PFSK-1 (cell line): ENCODE results near the gene LOXL3.

Experiments
- TAF1 ChIP-seq: IDR thresholded peaks from 2 replicates; pipeline ENCODE4 v1.6.1; 2012; ENCODE audit warnings: low read length, control low read depth, borderline replicate concordance; ENCODE audit not compliant: insufficient read depth
- TF ChIP-seq, protein P1 (sequence below), 2 experiments: IDR thresholded peaks; 2 replicates each; pipeline versions ENCODE4 v1.6.1 to v1.8.0; 2011 to 2012; ENCODE audit warnings: low read depth in 2 of 2, low read length in 2 of 2, control low read depth in 1 of 2, inconsistent platforms in 1 of 2, mild to moderate bottlenecking in 1 of 2, moderate library complexity in 1 of 2; ENCODE audit not compliant: insufficient read depth in 1 of 2

GRCh38 chr2:74502147-74502719, 51.5 kb downstream of the LOXL3 start:
- no peak for TF ChIP-seq TAF1
- TF ChIP-seq, protein P1, sequence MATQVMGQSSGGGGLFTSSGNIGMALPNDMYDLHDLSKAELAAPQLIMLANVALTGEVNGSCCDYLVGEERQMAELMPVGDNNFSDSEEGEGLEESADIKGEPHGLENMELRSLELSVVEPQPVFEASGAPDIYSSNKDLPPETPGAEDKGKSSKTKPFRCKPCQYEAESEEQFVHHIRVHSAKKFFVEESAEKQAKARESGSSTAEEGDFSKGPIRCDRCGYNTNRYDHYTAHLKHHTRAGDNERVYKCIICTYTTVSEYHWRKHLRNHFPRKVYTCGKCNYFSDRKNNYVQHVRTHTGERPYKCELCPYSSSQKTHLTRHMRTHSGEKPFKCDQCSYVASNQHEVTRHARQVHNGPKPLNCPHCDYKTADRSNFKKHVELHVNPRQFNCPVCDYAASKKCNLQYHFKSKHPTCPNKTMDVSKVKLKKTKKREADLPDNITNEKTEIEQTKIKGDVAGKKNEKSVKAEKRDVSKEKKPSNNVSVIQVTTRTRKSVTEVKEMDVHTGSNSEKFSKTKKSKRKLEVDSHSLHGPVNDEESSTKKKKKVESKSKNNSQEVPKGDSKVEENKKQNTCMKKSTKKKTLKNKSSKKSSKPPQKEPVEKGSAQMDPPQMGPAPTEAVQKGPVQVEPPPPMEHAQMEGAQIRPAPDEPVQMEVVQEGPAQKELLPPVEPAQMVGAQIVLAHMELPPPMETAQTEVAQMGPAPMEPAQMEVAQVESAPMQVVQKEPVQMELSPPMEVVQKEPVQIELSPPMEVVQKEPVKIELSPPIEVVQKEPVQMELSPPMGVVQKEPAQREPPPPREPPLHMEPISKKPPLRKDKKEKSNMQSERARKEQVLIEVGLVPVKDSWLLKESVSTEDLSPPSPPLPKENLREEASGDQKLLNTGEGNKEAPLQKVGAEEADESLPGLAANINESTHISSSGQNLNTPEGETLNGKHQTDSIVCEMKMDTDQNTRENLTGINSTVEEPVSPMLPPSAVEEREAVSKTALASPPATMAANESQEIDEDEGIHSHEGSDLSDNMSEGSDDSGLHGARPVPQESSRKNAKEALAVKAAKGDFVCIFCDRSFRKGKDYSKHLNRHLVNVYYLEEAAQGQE (IDR thresholded peaks at IDR 0.05; ENCODE audit: insufficient read depth in 1 of 2, low read depth in 2 of 2, low read length in 2 of 2) = no peak
